Upper lobe of left lung (tissue), 6 donors: ENCODE measurements around the gene NPR3. TPM values are rescaled to one million over a fixed set of nuclear protein-coding genes. Genes with fewer than 3 reads are reported as not detected.

Experiments
- ATAC-seq, 2 donors: fragments of 200-7000 bp; cut with Tn5 transposase; one replicate each; pipeline ENCODE4 v1.9.1; 2022; ENCODE audit warnings: mild to moderate bottlenecking in 2 of 2, moderate library complexity in 2 of 2; ENCODE audit not compliant: low FRiP score in 2 of 2
- DNase-seq, 2 donors: peaks; one replicate each; pipeline ENCODE4 v3.0.0-alpha.2; 2019 to 2020
- H3K27ac ChIP-seq, 4 donors: fragments of 200-600 bp; sonication (generic); one replicate each; pipeline ENCODE4 v1.5.1; 2016 to 2019
- H3K27me3 ChIP-seq, 4 donors: fragments of 200-600 bp; sonication (generic); one replicate each; pipeline ENCODE4 v1.5.1; 2017 to 2019
- H3K36me3 ChIP-seq, 4 donors: fragments of 200-600 bp; sonication (generic); one replicate each; pipeline ENCODE4 v1.5.1; 2016 to 2019
- H3K4me1 ChIP-seq, 4 donors: fragments of 200-600 bp; sonication (generic); one replicate each; pipeline ENCODE4 v1.5.1; 2018 to 2019
- H3K4me3 ChIP-seq, 4 donors: fragments of 200-600 bp; sonication (generic); one replicate each; pipeline ENCODE4 v1.5.1; 2017 to 2019; ENCODE audit warnings: mild to moderate bottlenecking in 2 of 4, moderate library complexity in 1 of 4
- H3K9me3 ChIP-seq, 4 donors: fragments of 200-600 bp; sonication (generic); one replicate each; pipeline ENCODE4 v1.5.1; 2018 to 2019
- EP300 ChIP-seq, 4 donors: sonication (generic); formaldehyde crosslinking; IDR thresholded peaks; one replicate each; pipeline ENCODE4 v1.5.1; 2017; ENCODE audit warnings: antibody characterized with exemption in 4 of 4, control low read depth in 2 of 4
- POLR2A ChIP-seq, 4 donors: fragments of 450-650 bp; IDR thresholded peaks; one replicate each; pipeline ENCODE4 v1.5.1; 2016 to 2017; ENCODE audit warnings: antibody characterized with exemption in 4 of 4, mild to moderate bottlenecking in 2 of 4
- POLR2AphosphoS5 ChIP-seq, 2 donors: sonication (generic); formaldehyde crosslinking; IDR thresholded peaks; one replicate each; pipeline ENCODE4 v1.5.1; 2017; ENCODE audit warnings: antibody characterized with exemption in 2 of 2
- WGBS, 2 donors: methylation state at CpG; one replicate each; pipeline ENCODE4 v1.1.5; 2017 to 2018; 5-methylcytosine and 5-hydroxymethylcytosine counted together
- total RNA-seq, 6 donors: library from RNA; depleted of rRNA in 4 of 6; stranded (reverse); fragments of >200 nt in 4 of 6; gene quantifications; one replicate each; pipeline versions ENCODE4 v1.1.0 to v1.2.1, GENCODE V29; 2016 to 2021
- TF ChIP-seq, protein P1 (sequence below), 6 experiments: fragments of 450-650 bp in 4 of 6; fragments of 200-600 bp in 2 of 6; sonication (generic) in 2 of 6; IDR thresholded peaks; one replicate each; pipeline ENCODE4 v1.5.1; 2016 to 2019; ENCODE audit warnings: antibody characterized with exemption in 6 of 6
- donor health status: DM: no; HTN: no; CAD: no; lungs with moderate emphysema.
- donor health status: DM: no; HTN: yes; CAD: no; lungs with severe emphysema.

The NPR3 gene
- total RNA-seq, 6 donors from 2014 or later = 6.3 to 53.3 (median 29.9) TPM

GRCh38 chr5:32812399-32812798 lies 101.3 kb downstream of the NPR3 start:
- Histone ChIP-seq H3K36me3 (no peaks in the 10 kb centered on the region), H3K27ac (no peak overlapping the region), H3K9me3 (no peaks in the 10 kb centered on the region), H3K27me3 (no peaks in the 10 kb centered on the region), H3K4me3 (no peak overlapping the region), H3K4me1 (no peaks in the 10 kb centered on the region)
- WGBS, 2 donors = 86 to 97% methylated on average over 3 to 5 of the region's 5 CpGs
- no peak for TF ChIP-seq POLR2AphosphoS5 (IDR thresholded peaks at IDR 0.05)
- TF ChIP-seq, protein P1, sequence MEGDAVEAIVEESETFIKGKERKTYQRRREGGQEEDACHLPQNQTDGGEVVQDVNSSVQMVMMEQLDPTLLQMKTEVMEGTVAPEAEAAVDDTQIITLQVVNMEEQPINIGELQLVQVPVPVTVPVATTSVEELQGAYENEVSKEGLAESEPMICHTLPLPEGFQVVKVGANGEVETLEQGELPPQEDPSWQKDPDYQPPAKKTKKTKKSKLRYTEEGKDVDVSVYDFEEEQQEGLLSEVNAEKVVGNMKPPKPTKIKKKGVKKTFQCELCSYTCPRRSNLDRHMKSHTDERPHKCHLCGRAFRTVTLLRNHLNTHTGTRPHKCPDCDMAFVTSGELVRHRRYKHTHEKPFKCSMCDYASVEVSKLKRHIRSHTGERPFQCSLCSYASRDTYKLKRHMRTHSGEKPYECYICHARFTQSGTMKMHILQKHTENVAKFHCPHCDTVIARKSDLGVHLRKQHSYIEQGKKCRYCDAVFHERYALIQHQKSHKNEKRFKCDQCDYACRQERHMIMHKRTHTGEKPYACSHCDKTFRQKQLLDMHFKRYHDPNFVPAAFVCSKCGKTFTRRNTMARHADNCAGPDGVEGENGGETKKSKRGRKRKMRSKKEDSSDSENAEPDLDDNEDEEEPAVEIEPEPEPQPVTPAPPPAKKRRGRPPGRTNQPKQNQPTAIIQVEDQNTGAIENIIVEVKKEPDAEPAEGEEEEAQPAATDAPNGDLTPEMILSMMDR (IDR thresholded peaks at IDR 0.05) = no peak
- TF ChIP-seq POLR2A (IDR thresholded peaks at IDR 0.05) = no peak
- no peak for TF ChIP-seq EP300 (IDR thresholded peaks at IDR 0.05)
- ATAC-seq = no peak
- no peak for DNase-seq

- no peak for ATAC-seq
- no peaks in the 10 kb centered on the region for H3K4me1 ChIP-seq
- no peak for TF ChIP-seq POLR2AphosphoS5 (IDR thresholded peaks at IDR 0.05)
- TF ChIP-seq EP300 (IDR thresholded peaks at IDR 0.05) = no peak
- TF ChIP-seq, protein P1 (IDR thresholded peaks at IDR 0.05) = no peak
- no peak for TF ChIP-seq POLR2A (IDR thresholded peaks at IDR 0.05)
- no peaks in the 10 kb centered on the region for H3K9me3 ChIP-seq
- no peak overlapping the region for H3K27ac ChIP-seq
- H3K27me3 ChIP-seq = no peaks in the 10 kb centered on the region
- H3K4me3 ChIP-seq = no peak overlapping the region
- no peak for DNase-seq
- no peaks in the 10 kb centered on the region for H3K36me3 ChIP-seq
These were observed 103.0 kb downstream of the NPR3 start for GRCh38 chr5:32814141-32814540.

GRCh38 chr5:32814620-32815019 lies 103.5 kb downstream of the NPR3 start:
- Histone ChIP-seq H3K27me3 (no peaks in the 10 kb centered on the region), H3K4me1 (no peaks in the 10 kb centered on the region), H3K4me3 (no peak overlapping the region), H3K27ac (no peak overlapping the region), H3K36me3 (no peaks in the 10 kb centered on the region), H3K9me3 (no peaks in the 10 kb centered on the region)
- ATAC-seq = no peak
- TF ChIP-seq POLR2A (IDR thresholded peaks at IDR 0.05) = no peak
- TF ChIP-seq POLR2AphosphoS5 (IDR thresholded peaks at IDR 0.05) = no peak
- TF ChIP-seq, protein P1 (IDR thresholded peaks at IDR 0.05) = no peak
- no peak for TF ChIP-seq EP300 (IDR thresholded peaks at IDR 0.05)
- no peak for DNase-seq

DNA sequence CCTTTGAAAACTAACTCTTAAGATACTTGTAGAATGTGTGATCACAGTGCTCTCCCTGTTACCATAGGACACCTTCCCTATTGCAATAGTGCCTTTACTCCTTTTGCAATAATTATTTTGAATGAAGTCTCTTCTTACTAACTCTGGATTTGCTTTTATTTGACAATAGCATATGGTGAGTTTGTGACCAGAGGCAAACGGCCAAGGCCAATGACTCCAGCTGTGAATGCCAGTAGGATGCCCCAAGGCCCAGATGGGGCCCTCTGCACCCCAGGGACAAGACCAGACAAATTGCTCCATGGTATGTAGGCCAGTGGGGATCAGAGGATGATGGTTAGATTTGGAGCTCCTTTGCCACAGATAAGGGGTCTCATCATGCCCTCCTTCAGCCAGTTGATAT lies 116.9 kb downstream of the NPR3 start:
- Histone ChIP-seq H3K4me3 (no peak overlapping the region), H3K27me3 (no peaks in the 10 kb centered on the region), H3K9me3 (no peaks in the 10 kb centered on the region), H3K27ac (no peak overlapping the region), H3K36me3 (no peaks in the 10 kb centered on the region), H3K4me1 (peaks cover 0 to 11% (median 0%) of the 10 kb centered on the region in 4 donors)
- TF ChIP-seq EP300 (IDR thresholded peaks at IDR 0.05) (no peak), POLR2A (IDR thresholded peaks at IDR 0.05) (no peak), POLR2AphosphoS5 (IDR thresholded peaks at IDR 0.05) (no peak)
- TF ChIP-seq, protein P1 (IDR thresholded peaks at IDR 0.05) = no peak
- DNase-seq (no peak), ATAC-seq (no peak)
- WGBS, 2 donors = 86 to 100% methylated on average over 1 of the region's 1 CpG

- no peaks in the 10 kb centered on the region for H3K36me3 ChIP-seq
- no peak overlapping the region for H3K4me3 ChIP-seq
- no peak for ATAC-seq
- TF ChIP-seq, protein P1 (IDR thresholded peaks at IDR 0.05) = no peak
- no peak for TF ChIP-seq POLR2A (IDR thresholded peaks at IDR 0.05)
- TF ChIP-seq POLR2AphosphoS5 (IDR thresholded peaks at IDR 0.05) = no peak
- TF ChIP-seq EP300 (IDR thresholded peaks at IDR 0.05) = no peak
- H3K27me3 ChIP-seq = no peaks in the 10 kb centered on the region
- no peak overlapping the region for H3K27ac ChIP-seq
- no peaks in the 10 kb centered on the region for H3K9me3 ChIP-seq
- peaks cover 0 to 11% (median 0%) of the 10 kb centered on the region in 4 donors for H3K4me1 ChIP-seq
- DNase-seq = no peak
- 81 to 83% methylated on average over 2 of the region's 2 CpGs for WGBS, 2 donors
These were observed 117.4 kb downstream of the NPR3 start for GRCh38 chr5:32828492-32828891.
